ENCODE measurements around the gene MAPK9. TPM values are rescaled to one million over a fixed set of nuclear protein-coding genes. Genes with fewer than 3 reads are reported as not detected.

The MAPK9 gene
- total RNA-seq, 1 experiment from 2014 or later: 43.4 TPM

- no TSS peak for BruUV-seq (replicated peaks)
- Histone ChIP-seq H3K9me2 (ENCODE audit: insufficient read depth) (no peaks in the 10 kb centered on the region), H3K36me3 (ENCODE audit: control insufficient read depth in 1 of 2, insufficient read depth in 2 of 2, low read length in 2 of 2) (peaks cover 2 to 30% of the 10 kb centered on the region in 2 experiments; a peak in 2 of 4 replicates), H3K4me2 (ENCODE audit: low read length) (no peak overlapping the region), H3K4me1 (ENCODE audit: control insufficient read depth in 1 of 2, insufficient read depth in 2 of 2, low read length in 2 of 2) (peaks cover 0 to 4% of the 10 kb centered on the region in 2 experiments; a peak in 1 of 4 replicates), H4K20me1 (ENCODE audit: insufficient read depth) (no peaks in the 10 kb centered on the region), H3K9me3 (ENCODE audit: control insufficient read depth in 1 of 2, insufficient read depth in 1 of 2, low read depth in 1 of 2, low read length in 2 of 2) (no peaks in the 10 kb centered on the region), H2AFZ (ENCODE audit: low read depth, low read length, poor library complexity, severe bottlenecking) (no peak overlapping the region), H3K27me3 (ENCODE audit: insufficient read depth, low read length) (no peaks in the 10 kb centered on the region), H3K79me2 (ENCODE audit: insufficient read depth, low read length) (peaks cover 57% of the 10 kb centered on the region), H3K9ac (ENCODE audit: low read length) (no peak overlapping the region), H3K4me3 (replicated peaks in 1 of 2; ENCODE audit: low read depth in 1 of 2, low read length in 2 of 2) (no peak overlapping the region), H3K27ac (ENCODE audit: low read depth, low read length) (no peak overlapping the region)
- DNase-seq (ENCODE audit: low read depth, low spot score) (no peak), ATAC-seq (no peak)
- ChIA-PET RAD21 (ENCODE audit: low non-redundant PET in 1 of 2, low total read pairs in 2 of 2, uncharacterized antibody in 2 of 2, unreplicated experiment in 2 of 2) (no interaction called here), CTCF (no interaction called here), POLR2A (no interaction called here)
- intact Hi-C loops (cut with micrococcal nuclease): no loop called here
- TF ChIP-seq SRF (IDR thresholded peaks at IDR 0.05; ENCODE audit: low read depth): no peak
- no peak for TF ChIP-seq EGR1 (IDR thresholded peaks at IDR 0.05; ENCODE audit: low read depth)
- no peak for TF ChIP-seq SP1 (IDR thresholded peaks at IDR 0.05; ENCODE audit: low read depth)
- TF ChIP-seq FOSL1 (IDR thresholded peaks at IDR 0.05; ENCODE audit: low read depth): no peak
- TF ChIP-seq SIN3A (IDR thresholded peaks at IDR 0.05; ENCODE audit: low read depth): no peak
- TF ChIP-seq EZH2 (IDR thresholded peaks at IDR 0.05): no peak
- no peak for TF ChIP-seq CTCF (IDR thresholded peaks at IDR 0.05 in 2 of 3, conservative IDR thresholded peaks at IDR 0.05 in 1 of 3; ENCODE audit: borderline replicate concordance in 1 of 3, insufficient read depth in 1 of 3, low read depth in 2 of 3, low read length in 2 of 3)
- TF ChIP-seq EZH2phosphoT487 (IDR thresholded peaks at IDR 0.05; ENCODE audit: borderline replicate concordance): no peak
- TF ChIP-seq CEBPB (IDR thresholded peaks at IDR 0.05; ENCODE audit: low read depth): no peak
- no peak for TF ChIP-seq MAX (IDR thresholded peaks at IDR 0.05)
- TF ChIP-seq POLR2AphosphoS5 (IDR thresholded peaks at IDR 0.05; ENCODE audit: low read depth, low read length): no peak
- TF ChIP-seq ZFX (IDR thresholded peaks at IDR 0.05): no peak
Measured at GRCh38 chr5:180284149-180284548, 7.7 kb downstream of the MAPK9 start.

Measured in HCT116 (cell line).